Midbrain (tissue), 1 donor: ENCODE results near the gene WDR33.
"Not testable (repeated sequence)": the region's sequence is repeated elsewhere in the genome, so short reads cannot be mapped to it uniquely, and the experiment has no call there.

Experiments
- DNase-seq: peaks from one replicate; lab custom pipeline; 2025; lab: John Stamatoyannopoulos, UW

WDR33 gene

GRCh38 chr2:127810619-127811396 lies at the start of gene WDR33:
Gene WDR33, minus strand, starts transcription at chr2:127811171. Its CDS starts 40,190 bp downstream, at chr2:127770981.
- peak; percentile 88 for DNase-seq

GRCh38 chr2:127860130-127860529 lies 49.2 kb upstream of the WDR33 start:
- DNase-seq = no peak

GRCh38 chr2:127859712-127860085 lies 48.7 kb upstream of the WDR33 start:
- no peak for DNase-seq

- peak; percentile 21 for DNase-seq
Observed at GRCh38 chr2:127857265-127857808, 46.4 kb upstream of the WDR33 start.

- no peak for DNase-seq
Observed at GRCh38 chr2:127853671-127854070, 42.7 kb upstream of the WDR33 start.

- no peak for DNase-seq
Observed at GRCh38 chr2:127852388-127852787, 41.4 kb upstream of the WDR33 start.

GRCh38 chr2:127847931-127848330 lies 37.0 kb upstream of the WDR33 start:
- DNase-seq = no peak

GRCh38 chr2:127844973-127845372 lies 34.0 kb upstream of the WDR33 start:
- no peak for DNase-seq

- no peak for DNase-seq
Observed at GRCh38 chr2:127843677-127844076, 32.7 kb upstream of the WDR33 start.

- DNase-seq = no peak
Observed at GRCh38 chr2:127841466-127842178, 30.7 kb upstream of the WDR33 start.

GRCh38 chr2:127840893-127841292 lies 29.9 kb upstream of the WDR33 start:
- DNase-seq = no peak

GRCh38 chr2:127834951-127835350 lies 24.0 kb upstream of the WDR33 start:
- no peak for DNase-seq

- no peak for DNase-seq
Observed at GRCh38 chr2:127829845-127830246, 18.9 kb upstream of the WDR33 start.

GRCh38 chr2:127826708-127827107 lies 15.7 kb upstream of the WDR33 start:
- DNase-seq = not testable (repeated sequence)

GRCh38 chr2:127826047-127826446 lies 15.1 kb upstream of the WDR33 start:
- DNase-seq = no peak

- no peak for DNase-seq
Observed at GRCh38 chr2:127820080-127820668, 9.2 kb upstream of the WDR33 start.

- no peak for DNase-seq
Observed at GRCh38 chr2:127818794-127819425, 7.9 kb upstream of the WDR33 start.

GRCh38 chr2:127818241-127818640 lies 7.3 kb upstream of the WDR33 start:
- DNase-seq = no peak

GRCh38 chr2:127814677-127815076 lies 3.7 kb upstream of the WDR33 start:
- DNase-seq = no peak

- DNase-seq = not testable (repeated sequence)
Observed at GRCh38 chr2:127812441-127812840, 1.5 kb upstream of the WDR33 start.

GRCh38 chr2:127811397-127812321 lies 688 bp upstream of the WDR33 start:
- no peak for DNase-seq
